Ecto neural progenitor cell (in vitro differentiated cells): ENCODE measurements around the gene MIEN1.
A peak's percentile ranks its signal among the peaks of the same experiment; 100 is the strongest.
"Not testable (repeated sequence)": the region's sequence is repeated elsewhere in the genome, so short reads cannot be mapped to it uniquely, and the experiment has no call there.

Experiments used
- DNase-seq: peaks from one replicate; pipeline ENCODE4 v3.0.0-alpha.2; 2018; ENCODE audit warnings: low spot score

Gene MIEN1

GRCh38 chr17:39739885-39740356, 9.6 kb upstream of the MIEN1 start:
- DNase-seq: no peak

- DNase-seq: peak; percentile 74
Measured at GRCh38 chr17:39738983-39739884, 8.9 kb upstream of the MIEN1 start.

GRCh38 chr17:39738568-39738901, 8.2 kb upstream of the MIEN1 start:
- DNase-seq: peak; percentile 76

- DNase-seq: no peak
Measured at GRCh38 chr17:39737760-39738567, 7.6 kb upstream of the MIEN1 start, which contains the start of gene GRB7. TSS of gene GRB7 (plus strand) at chr17:39737938. CDS start at chr17:39742302, 4,364 bp downstream.

GRCh38 chr17:39737206-39737759, 7.0 kb upstream of the MIEN1 start:
- no peak for DNase-seq

GRCh38 chr17:39736319-39737165, 6.2 kb upstream of the MIEN1 start:
- no peak for DNase-seq

- no peak for DNase-seq
Measured at GRCh38 chr17:39735882-39736281, 5.5 kb upstream of the MIEN1 start.

GRCh38 chr17:39732586-39732985, 2.3 kb upstream of the MIEN1 start:
- no peak for DNase-seq

- no peak for DNase-seq
Measured at GRCh38 chr17:39729280-39729851, 966 bp downstream of the MIEN1 start.

- no peak for DNase-seq
Measured at GRCh38 chr17:39727556-39727955, 2.8 kb downstream of the MIEN1 start.

GRCh38 chr17:39726617-39727016, 3.7 kb downstream of the MIEN1 start:
- no peak for DNase-seq

- not testable (repeated sequence) for DNase-seq
Measured at GRCh38 chr17:39725923-39726322, 4.4 kb downstream of the MIEN1 start.

GRCh38 chr17:39724731-39725130, 5.6 kb downstream of the MIEN1 start:
- no peak for DNase-seq

GRCh38 chr17:39722965-39723848, 7.1 kb downstream of the MIEN1 start:
- DNase-seq: no peak

- DNase-seq: no peak
Measured at GRCh38 chr17:39722104-39722503, 8.2 kb downstream of the MIEN1 start.

- no peak for DNase-seq
Measured at GRCh38 chr17:39719563-39720355, 10.6 kb downstream of the MIEN1 start.

- DNase-seq: no peak
Measured at GRCh38 chr17:39717660-39718059, 12.7 kb downstream of the MIEN1 start.

GRCh38 chr17:39716879-39717536, 13.3 kb downstream of the MIEN1 start:
- no peak for DNase-seq
